ENCODE results near the gene POU2AF2. TPM values are rescaled to one million over a fixed set of nuclear protein-coding genes. Genes with fewer than 3 reads are reported as not detected.

The POU2AF2 gene
- total and polyA plus RNA-seq, 2 of the 8 experiments (the other 6 are each of a cell fraction or from before 2014, with no cell fraction given) = not detected

DNA sequence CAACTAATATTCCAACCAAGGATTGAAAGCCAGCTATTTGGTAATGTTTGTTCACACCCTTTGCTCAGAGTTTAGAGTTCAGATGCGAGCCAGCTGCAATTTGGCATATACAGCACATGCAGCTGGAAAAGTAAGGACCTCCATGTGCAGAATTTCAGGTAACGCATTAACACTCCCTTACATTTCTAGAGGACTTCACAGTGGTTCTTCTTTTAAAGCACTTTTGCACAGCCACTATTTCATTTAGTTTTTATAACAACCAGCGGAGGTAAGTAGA, 56.3 kb downstream of the POU2AF2 start (continued):
- TF ChIP-seq, protein P1, sequence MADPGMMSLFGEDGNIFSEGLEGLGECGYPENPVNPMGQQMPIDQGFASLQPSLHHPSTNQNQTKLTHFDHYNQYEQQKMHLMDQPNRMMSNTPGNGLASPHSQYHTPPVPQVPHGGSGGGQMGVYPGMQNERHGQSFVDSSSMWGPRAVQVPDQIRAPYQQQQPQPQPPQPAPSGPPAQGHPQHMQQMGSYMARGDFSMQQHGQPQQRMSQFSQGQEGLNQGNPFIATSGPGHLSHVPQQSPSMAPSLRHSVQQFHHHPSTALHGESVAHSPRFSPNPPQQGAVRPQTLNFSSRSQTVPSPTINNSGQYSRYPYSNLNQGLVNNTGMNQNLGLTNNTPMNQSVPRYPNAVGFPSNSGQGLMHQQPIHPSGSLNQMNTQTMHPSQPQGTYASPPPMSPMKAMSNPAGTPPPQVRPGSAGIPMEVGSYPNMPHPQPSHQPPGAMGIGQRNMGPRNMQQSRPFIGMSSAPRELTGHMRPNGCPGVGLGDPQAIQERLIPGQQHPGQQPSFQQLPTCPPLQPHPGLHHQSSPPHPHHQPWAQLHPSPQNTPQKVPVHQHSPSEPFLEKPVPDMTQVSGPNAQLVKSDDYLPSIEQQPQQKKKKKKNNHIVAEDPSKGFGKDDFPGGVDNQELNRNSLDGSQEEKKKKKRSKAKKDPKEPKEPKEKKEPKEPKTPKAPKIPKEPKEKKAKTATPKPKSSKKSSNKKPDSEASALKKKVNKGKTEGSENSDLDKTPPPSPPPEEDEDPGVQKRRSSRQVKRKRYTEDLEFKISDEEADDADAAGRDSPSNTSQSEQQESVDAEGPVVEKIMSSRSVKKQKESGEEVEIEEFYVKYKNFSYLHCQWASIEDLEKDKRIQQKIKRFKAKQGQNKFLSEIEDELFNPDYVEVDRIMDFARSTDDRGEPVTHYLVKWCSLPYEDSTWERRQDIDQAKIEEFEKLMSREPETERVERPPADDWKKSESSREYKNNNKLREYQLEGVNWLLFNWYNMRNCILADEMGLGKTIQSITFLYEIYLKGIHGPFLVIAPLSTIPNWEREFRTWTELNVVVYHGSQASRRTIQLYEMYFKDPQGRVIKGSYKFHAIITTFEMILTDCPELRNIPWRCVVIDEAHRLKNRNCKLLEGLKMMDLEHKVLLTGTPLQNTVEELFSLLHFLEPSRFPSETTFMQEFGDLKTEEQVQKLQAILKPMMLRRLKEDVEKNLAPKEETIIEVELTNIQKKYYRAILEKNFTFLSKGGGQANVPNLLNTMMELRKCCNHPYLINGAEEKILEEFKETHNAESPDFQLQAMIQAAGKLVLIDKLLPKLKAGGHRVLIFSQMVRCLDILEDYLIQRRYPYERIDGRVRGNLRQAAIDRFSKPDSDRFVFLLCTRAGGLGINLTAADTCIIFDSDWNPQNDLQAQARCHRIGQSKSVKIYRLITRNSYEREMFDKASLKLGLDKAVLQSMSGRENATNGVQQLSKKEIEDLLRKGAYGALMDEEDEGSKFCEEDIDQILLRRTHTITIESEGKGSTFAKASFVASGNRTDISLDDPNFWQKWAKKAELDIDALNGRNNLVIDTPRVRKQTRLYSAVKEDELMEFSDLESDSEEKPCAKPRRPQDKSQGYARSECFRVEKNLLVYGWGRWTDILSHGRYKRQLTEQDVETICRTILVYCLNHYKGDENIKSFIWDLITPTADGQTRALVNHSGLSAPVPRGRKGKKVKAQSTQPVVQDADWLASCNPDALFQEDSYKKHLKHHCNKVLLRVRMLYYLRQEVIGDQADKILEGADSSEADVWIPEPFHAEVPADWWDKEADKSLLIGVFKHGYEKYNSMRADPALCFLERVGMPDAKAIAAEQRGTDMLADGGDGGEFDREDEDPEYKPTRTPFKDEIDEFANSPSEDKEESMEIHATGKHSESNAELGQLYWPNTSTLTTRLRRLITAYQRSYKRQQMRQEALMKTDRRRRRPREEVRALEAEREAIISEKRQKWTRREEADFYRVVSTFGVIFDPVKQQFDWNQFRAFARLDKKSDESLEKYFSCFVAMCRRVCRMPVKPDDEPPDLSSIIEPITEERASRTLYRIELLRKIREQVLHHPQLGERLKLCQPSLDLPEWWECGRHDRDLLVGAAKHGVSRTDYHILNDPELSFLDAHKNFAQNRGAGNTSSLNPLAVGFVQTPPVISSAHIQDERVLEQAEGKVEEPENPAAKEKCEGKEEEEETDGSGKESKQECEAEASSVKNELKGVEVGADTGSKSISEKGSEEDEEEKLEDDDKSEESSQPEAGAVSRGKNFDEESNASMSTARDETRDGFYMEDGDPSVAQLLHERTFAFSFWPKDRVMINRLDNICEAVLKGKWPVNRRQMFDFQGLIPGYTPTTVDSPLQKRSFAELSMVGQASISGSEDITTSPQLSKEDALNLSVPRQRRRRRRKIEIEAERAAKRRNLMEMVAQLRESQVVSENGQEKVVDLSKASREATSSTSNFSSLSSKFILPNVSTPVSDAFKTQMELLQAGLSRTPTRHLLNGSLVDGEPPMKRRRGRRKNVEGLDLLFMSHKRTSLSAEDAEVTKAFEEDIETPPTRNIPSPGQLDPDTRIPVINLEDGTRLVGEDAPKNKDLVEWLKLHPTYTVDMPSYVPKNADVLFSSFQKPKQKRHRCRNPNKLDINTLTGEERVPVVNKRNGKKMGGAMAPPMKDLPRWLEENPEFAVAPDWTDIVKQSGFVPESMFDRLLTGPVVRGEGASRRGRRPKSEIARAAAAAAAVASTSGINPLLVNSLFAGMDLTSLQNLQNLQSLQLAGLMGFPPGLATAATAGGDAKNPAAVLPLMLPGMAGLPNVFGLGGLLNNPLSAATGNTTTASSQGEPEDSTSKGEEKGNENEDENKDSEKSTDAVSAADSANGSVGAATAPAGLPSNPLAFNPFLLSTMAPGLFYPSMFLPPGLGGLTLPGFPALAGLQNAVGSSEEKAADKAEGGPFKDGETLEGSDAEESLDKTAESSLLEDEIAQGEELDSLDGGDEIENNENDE (IDR thresholded peaks at IDR 0.05; ENCODE audit: insufficient replicate concordance, low read length) = no peak
- TF ChIP-seq CHD2 (IDR thresholded peaks at IDR 0.05; ENCODE audit: low read length) (no peak), EZH2 (IDR thresholded peaks at IDR 0.05; ENCODE audit: low read depth, low read length, severe bottlenecking) (no peak), SRF (IDR thresholded peaks at IDR 0.05; ENCODE audit: low read depth, low read length) (no peak), KDM4A (IDR thresholded peaks at IDR 0.05; ENCODE audit: low read depth, low read length, severe bottlenecking) (no peak), POU5F1 (IDR thresholded peaks at IDR 0.05; ENCODE audit: low read depth, low read length) (no peak), CREB1 (IDR thresholded peaks at IDR 0.05) (no peak), SUZ12 (IDR thresholded peaks at IDR 0.05; ENCODE audit: low read length) (no peak)

All from H1 (cell line).